ENCODE data around the gene KRTAP20-4.

DNA sequence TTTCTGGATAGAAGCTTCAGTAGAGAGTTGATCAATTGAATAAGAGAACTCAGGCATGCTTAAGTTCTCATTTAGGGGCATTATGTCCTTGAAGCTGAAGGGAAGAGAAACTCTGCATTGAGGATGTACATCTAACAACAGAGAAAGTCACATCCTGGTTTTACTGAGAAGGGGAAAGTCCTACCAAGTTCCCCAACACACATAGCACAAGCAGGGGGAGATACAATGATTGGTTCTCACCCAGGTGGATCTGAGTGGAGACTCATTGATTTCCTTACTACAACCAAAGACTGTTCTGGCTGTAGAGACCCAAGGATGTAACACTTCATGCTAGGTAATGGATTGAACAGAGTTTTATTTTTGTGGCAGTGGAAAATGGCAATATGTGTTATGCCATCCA, 5.2 kb upstream of the KRTAP20-4 start:
- TF ChIP-seq EP300 (IDR thresholded peaks at IDR 0.05) = no peak
- TF ChIP-seq, protein P1, sequence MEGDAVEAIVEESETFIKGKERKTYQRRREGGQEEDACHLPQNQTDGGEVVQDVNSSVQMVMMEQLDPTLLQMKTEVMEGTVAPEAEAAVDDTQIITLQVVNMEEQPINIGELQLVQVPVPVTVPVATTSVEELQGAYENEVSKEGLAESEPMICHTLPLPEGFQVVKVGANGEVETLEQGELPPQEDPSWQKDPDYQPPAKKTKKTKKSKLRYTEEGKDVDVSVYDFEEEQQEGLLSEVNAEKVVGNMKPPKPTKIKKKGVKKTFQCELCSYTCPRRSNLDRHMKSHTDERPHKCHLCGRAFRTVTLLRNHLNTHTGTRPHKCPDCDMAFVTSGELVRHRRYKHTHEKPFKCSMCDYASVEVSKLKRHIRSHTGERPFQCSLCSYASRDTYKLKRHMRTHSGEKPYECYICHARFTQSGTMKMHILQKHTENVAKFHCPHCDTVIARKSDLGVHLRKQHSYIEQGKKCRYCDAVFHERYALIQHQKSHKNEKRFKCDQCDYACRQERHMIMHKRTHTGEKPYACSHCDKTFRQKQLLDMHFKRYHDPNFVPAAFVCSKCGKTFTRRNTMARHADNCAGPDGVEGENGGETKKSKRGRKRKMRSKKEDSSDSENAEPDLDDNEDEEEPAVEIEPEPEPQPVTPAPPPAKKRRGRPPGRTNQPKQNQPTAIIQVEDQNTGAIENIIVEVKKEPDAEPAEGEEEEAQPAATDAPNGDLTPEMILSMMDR (IDR thresholded peaks at IDR 0.05) = no peak

Measured in ovary (tissue), 3 donors.